ENCODE data around the gene HOXC5.

Gene HOXC5

DNA sequence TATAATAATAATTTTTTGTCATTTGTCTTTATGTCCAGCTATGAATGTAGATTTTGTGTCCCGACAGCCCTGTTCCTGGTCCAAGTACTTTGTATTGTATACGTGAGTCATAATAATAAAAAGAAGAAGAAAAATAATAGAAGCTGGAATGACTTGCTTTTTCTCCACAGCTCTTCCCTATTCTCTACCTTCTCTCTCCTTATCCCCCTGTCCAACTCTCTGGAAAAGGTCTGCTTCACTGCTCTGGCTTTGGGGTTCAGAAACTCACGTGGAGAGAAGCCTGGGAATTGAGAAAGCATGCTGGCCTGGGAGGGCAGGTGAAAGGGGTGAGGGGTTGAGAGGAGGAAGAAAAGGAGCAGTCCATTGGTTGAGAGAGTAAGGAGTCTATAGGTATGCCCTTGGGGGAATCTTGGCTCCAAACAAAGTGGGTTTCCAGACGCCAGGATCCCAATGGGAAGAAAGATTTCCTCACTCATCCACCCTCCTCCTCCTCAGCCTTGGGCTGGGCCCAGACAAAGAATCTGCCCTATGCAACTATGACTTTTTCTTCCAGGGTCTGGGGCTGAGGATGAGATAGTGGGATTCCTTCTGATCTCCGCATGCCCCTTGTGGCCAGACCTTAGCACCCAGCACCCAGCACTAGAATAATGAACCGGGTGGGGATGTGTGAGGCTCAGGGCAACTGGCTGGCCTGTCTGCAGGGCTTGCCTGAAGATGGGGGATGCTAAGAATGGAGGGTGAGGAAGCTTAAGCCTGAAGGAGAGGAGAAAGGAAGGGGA, 20.0 kb upstream of the HOXC5 start:
- DNase-seq (ENCODE audit: low read depth): no peak
- no peak overlapping the region for H3K4me3 ChIP-seq (replicated peaks; ENCODE audit: low read depth, low read length)
- TF ChIP-seq, protein P1, sequence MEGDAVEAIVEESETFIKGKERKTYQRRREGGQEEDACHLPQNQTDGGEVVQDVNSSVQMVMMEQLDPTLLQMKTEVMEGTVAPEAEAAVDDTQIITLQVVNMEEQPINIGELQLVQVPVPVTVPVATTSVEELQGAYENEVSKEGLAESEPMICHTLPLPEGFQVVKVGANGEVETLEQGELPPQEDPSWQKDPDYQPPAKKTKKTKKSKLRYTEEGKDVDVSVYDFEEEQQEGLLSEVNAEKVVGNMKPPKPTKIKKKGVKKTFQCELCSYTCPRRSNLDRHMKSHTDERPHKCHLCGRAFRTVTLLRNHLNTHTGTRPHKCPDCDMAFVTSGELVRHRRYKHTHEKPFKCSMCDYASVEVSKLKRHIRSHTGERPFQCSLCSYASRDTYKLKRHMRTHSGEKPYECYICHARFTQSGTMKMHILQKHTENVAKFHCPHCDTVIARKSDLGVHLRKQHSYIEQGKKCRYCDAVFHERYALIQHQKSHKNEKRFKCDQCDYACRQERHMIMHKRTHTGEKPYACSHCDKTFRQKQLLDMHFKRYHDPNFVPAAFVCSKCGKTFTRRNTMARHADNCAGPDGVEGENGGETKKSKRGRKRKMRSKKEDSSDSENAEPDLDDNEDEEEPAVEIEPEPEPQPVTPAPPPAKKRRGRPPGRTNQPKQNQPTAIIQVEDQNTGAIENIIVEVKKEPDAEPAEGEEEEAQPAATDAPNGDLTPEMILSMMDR (IDR thresholded peaks at IDR 0.05; ENCODE audit: low read length, missing control alignments): no peak

DNA sequence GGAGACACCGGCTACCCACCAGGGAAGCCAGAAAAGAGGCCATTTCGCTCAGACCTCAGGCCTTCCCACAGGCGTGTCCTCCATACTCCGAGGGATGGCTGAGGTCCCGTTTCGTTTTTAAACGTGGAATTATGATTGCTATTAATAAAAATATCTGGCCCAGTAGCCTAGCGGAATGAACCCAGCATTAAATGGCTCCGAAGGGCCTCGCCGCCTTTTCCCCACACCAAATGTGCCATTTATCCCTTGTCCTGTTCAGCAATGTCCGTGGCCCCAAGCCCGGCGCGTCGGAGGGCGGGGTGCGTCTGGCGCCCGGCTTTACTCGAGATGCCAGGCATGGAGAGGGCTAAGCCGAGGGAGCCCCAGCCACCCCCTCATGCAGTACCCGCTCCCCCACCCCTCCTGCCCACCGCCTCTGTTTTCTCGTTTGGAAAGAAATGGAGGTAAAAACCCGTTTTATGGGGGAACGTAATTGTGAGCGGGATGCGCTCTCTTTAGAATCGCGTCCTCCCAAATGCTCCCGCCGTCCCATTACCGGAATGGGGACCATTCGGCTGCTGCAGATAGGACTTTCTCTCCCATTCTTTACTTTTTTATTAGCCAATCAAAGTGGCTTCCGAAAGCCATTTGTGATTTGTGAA, 18.4 kb upstream of the HOXC5 start:
- DNase-seq (ENCODE audit: low read depth): no peak
- H3K4me3 ChIP-seq (replicated peaks; ENCODE audit: low read depth, low read length): no peak overlapping the region

DNA sequence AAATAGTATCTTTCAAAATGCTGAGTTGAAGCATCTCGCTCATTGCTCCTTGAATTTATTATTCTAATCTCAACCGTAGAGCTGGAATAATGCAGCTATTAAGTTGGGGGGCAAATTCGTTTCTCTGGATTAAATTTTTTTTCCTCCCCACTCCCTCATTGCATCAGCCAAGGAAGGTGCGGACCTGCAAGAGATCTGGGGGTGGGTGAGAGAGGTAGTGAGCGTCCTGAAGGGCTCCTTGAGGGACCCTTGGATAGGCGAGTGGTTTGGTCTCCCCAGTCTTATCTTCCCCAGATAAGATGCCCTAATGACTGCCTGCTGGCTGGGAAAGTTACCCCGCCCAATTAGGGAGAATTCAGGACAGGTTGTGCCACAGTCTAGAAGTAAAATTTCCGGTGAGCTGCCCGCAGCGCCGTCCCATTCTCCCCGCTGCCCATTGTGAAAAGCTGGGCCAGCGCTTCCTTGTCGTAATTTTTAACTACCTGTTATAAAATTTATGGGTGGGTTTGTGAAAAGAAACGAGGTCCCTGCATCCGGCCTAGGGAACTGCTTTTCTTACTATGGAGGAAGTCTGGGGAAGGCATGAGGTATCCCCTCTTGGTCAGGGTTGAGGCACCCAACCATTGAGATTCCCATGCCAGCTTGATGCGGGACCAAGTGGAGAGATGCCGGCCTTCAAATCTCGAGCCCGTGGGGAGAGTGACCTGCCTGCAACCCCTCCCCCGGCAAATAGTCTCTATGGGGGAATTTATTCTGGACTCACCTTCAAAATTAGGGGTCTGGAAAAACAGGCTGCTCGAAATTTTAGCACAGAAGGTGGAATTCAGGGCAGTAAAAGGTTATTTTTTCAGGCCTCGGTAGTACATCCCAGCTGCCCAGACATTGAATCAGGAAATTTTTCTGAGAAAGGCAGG, 17.6 kb upstream of the HOXC5 start:
- TF ChIP-seq, protein P1 (IDR thresholded peaks at IDR 0.05; ENCODE audit: low read length, missing control alignments): no peak
- no peak overlapping the region for H3K4me3 ChIP-seq (replicated peaks; ENCODE audit: low read depth, low read length)
- DNase-seq (ENCODE audit: low read depth): no peak

More for the DNA sequence above, 18.4 kb upstream of the HOXC5 start:
- TF ChIP-seq, protein P1 (IDR thresholded peaks at IDR 0.05; ENCODE audit: low read length, missing control alignments): no peak

DNA sequence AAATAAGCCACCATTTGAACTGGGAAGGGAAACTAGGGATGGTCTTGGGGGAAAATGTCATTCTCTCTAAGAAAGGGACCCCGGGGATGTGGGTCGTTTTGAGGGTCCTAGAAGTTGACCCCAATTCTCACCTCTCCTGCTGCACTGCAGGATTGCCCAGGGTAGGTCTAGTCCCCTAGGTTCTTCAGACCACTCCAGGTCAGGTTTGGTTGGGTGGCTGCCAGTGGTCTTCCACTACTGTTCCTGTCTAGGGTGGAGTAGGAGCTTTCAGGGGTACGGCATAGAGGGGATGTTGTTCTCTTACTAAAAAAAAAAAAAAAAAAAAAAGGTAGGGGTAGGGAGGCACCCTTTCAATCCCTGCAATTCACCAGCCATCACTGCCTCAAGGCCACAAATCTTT, 16.8 kb upstream of the HOXC5 start:
- DNase-seq (ENCODE audit: low read depth): no peak
- TF ChIP-seq, protein P1 (IDR thresholded peaks at IDR 0.05; ENCODE audit: low read length, missing control alignments): no peak
- no peak overlapping the region for H3K4me3 ChIP-seq (replicated peaks; ENCODE audit: low read depth, low read length)

DNA sequence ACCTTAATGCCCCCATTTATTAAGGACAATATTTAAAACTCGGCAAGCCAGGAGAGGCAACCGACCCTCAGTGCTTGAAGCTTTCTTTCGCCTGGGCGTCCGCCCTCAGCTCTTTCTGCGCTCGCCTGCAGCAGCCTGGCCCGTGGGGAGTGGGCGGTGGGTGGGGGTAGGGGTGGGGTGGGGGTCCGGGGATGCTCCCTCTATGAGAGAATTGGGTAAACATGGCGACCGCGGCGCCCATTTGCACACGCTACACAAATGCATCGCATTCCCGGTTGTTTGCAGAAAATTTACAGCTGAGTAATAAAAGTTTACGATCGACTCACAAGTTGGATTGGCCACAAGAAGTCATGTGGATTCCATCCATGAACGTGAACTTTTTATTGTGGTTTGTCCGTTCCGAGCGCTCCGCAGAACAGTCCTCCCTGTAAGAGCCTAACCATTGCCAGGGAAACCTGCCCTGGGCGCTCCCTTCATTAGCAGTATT, 16.3 kb upstream of the HOXC5 start:
- TF ChIP-seq, protein P1 (IDR thresholded peaks at IDR 0.05; ENCODE audit: low read length, missing control alignments): no peak
- DNase-seq (ENCODE audit: low read depth): peak; percentile 20
- H3K4me3 ChIP-seq (replicated peaks; ENCODE audit: low read depth, low read length): no peak overlapping the region

DNA sequence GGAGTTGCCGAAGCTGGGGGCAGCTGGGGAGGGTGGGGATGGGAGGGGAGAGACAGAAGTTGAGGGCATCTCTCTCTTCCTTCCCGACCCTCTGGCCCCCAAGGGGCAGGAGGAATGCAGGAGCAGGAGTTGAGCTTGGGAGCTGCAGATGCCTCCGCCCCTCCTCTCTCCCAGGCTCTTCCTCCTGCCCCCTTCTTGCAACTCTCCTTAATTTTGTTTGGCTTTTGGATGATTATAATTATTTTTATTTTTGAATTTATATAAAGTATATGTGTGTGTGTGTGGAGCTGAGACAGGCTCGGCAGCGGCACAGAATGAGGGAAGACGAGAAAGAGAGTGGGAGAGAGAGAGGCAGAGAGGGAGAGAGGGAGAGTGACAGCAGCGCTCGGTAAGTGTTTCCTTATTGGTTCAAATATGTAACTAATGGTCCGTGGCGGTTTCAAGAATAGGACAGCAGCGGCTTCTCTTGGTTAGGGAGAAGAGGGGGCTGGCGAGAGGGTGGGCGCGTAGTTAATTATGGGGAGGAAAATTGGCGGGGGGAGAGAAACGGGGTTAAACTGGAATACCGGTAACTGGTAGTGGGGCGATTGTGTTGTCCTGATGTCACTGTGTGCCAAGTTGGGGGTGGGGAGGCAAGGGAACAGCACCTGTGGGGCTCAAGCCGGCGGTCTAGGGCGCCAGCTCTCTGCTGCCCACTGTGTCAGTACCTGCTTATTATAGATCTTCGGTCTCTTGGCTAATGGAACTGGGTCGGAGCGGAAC, 15.6 kb upstream of the HOXC5 start:
- no peak for DNase-seq (ENCODE audit: low read depth)
- peak overlapping the region; percentile 37 for H3K4me3 ChIP-seq (replicated peaks; ENCODE audit: low read depth, low read length)
- TF ChIP-seq, protein P1 (IDR thresholded peaks at IDR 0.05; ENCODE audit: low read length, missing control alignments): no peak

Data from fibroblast of pulmonary artery (primary cell).